HepG2 (cell line): ENCODE data around the gene ARSB. TPM values are rescaled to one million over a fixed set of nuclear protein-coding genes. Genes with fewer than 3 reads are reported as not detected.

ENCODE experiments used
- ATAC-seq: fragments of 200-7000 bp; cut with Tn5 transposase; 3 replicates; pipeline ENCODE4 v1.9.1; 2020; ENCODE audit warnings: mild to moderate bottlenecking, moderate library complexity
- BruUV-seq: library from RNA; stranded (reverse); fragments of 400-500 nt; replicated peaks from 2 replicates; lab custom pipeline; 2021; lab: Mats Ljungman, UMichigan
- CTCF ChIA-PET: fragments of 300-600 bp; formaldehyde crosslinking; extraction: SDS; loops from one replicate; lab custom pipeline; 2021; ENCODE audit warnings: low total read pairs, inconsistent platforms, low intra/inter-chr PET ratio; lab: Yijun Ruan, JAX
- POLR2A ChIA-PET: fragments of 350-600 bp; sonication (Branson Sonifier 250); formaldehyde crosslinking; loops from one replicate; lab custom pipeline; 2020; ENCODE audit warnings: antibody characterized with exemption, inconsistent platforms; lab: Yijun Ruan, JAX
- DNase-seq: peaks from one replicate; pipeline ENCODE4 v3.0.0-alpha.2; 2015; ENCODE audit warnings: low spot score
- FAIRE-seq: peaks from 3 replicates; lab custom pipeline; 2011; peaks lifted over from hg19 to GRCh38; lab: Jason Lieb, UNC
- H2AFZ ChIP-seq: one replicate; pipeline ENCODE4 v1.6.1; 2011; ENCODE audit warnings: low read length, inconsistent platforms
- H3K27ac ChIP-seq: fragments of 300-600 bp; 3 replicates; pipeline ENCODE4 v1.8.0; 2011; ENCODE audit warnings: mixed run types, mild to moderate bottlenecking, mixed read lengths, low read length, inconsistent platforms; ENCODE audit not compliant: insufficient read depth; ENCODE audit errors: extremely low read length
- H3K27me3 ChIP-seq, 2 experiments: fragments of 200-600 bp in 1 of 2; 2 replicates in 1 of 2; 3 replicates in 1 of 2; pipeline versions ENCODE4 v1.6.0 to v1.8.0; 2011; ENCODE audit warnings: low read length in 2 of 2, mild to moderate bottlenecking in 2 of 2, moderate library complexity in 2 of 2, inconsistent platforms in 1 of 2; ENCODE audit not compliant: insufficient read depth in 2 of 2, control insufficient read depth in 1 of 2
- H3K36me3 ChIP-seq, 2 experiments: fragments of 200-600 bp in 1 of 2; replicated peaks in 1 of 2; 2 replicates in 1 of 2; 3 replicates in 1 of 2; pipeline versions ENCODE4 v1.5.1 to v1.8.0; 2011; ENCODE audit warnings: low read length in 2 of 2, inconsistent platforms in 1 of 2; ENCODE audit not compliant: insufficient read depth in 2 of 2, control insufficient read depth in 1 of 2
- H3K4me1 ChIP-seq: 2 replicates; pipeline ENCODE4 v1.5.1; 2012; ENCODE audit warnings: low read length, inconsistent platforms; ENCODE audit not compliant: insufficient read depth
- H3K4me2 ChIP-seq: 2 replicates; pipeline ENCODE4 v1.6.0; 2011; ENCODE audit warnings: low read depth, low read length, inconsistent platforms
- H3K4me3 ChIP-seq, 3 experiments: fragments of 200-600 bp in 1 of 3; sonication (generic), shearing (Covaris generic) in 1 of 3; replicated peaks in 1 of 3; 2 replicates each; pipeline ENCODE4 v1.5.1; 2011 to 2016; ENCODE audit warnings: low read length in 3 of 3, inconsistent platforms in 2 of 3, low read depth in 2 of 3, mild to moderate bottlenecking in 2 of 3, control low read depth in 1 of 3, mixed read lengths in 1 of 3; ENCODE audit not compliant: insufficient read depth in 1 of 3
- H3K79me2 ChIP-seq: one replicate; pipeline ENCODE4 v1.6.1; 2011; ENCODE audit warnings: low read length, inconsistent platforms; ENCODE audit not compliant: insufficient read depth
- H3K9ac ChIP-seq: 2 replicates; pipeline ENCODE4 v1.6.0; 2011; ENCODE audit warnings: mild to moderate bottlenecking, low read depth, low read length, inconsistent platforms; ENCODE audit not compliant: insufficient read depth
- H3K9me3 ChIP-seq: 2 replicates; pipeline ENCODE4 v1.5.1; 2012; ENCODE audit warnings: mild to moderate bottlenecking, low read length
- H4K20me1 ChIP-seq: 2 replicates; pipeline ENCODE4 v1.6.0; 2011; ENCODE audit warnings: inconsistent platforms, mild to moderate bottlenecking, low read length, moderate library complexity; ENCODE audit not compliant: insufficient read depth
- ETV5 ChIP-seq: IDR thresholded peaks from 2 replicates; pipeline ENCODE4 v1.6.1; 2018; ENCODE audit warnings: missing biosample characterization, missing genetic modification reagents, inconsistent platforms, borderline replicate concordance
- GZF1 ChIP-seq: sonication (generic); formaldehyde crosslinking; IDR thresholded peaks from 2 replicates; pipeline ENCODE4 v1.5.1; 2020; ENCODE audit warnings: mild to moderate bottlenecking, missing genetic modification reagents
- MZF1 ChIP-seq: sonication (generic); formaldehyde crosslinking; IDR thresholded peaks from 2 replicates; pipeline ENCODE4 v1.8.1; 2023; ENCODE audit warnings: mild to moderate bottlenecking, missing genetic modification reagents, borderline replicate concordance
- SKI ChIP-seq: fragments of 450-650 bp; IDR thresholded peaks from one replicate; pipeline ENCODE4 v1.6.1; 2018; ENCODE audit warnings: mild to moderate bottlenecking; ENCODE audit not compliant: partially characterized antibody
- SOX6 ChIP-seq, 2 experiments: fragments of 450-650 bp in 1 of 2; sonication (generic) in 1 of 2; formaldehyde crosslinking in 1 of 2; IDR thresholded peaks; 2 replicates each; pipeline versions ENCODE4 v1.4.0 to v1.6.1; 2017 to 2020; ENCODE audit warnings: antibody characterized with exemption in 1 of 2, mild to moderate bottlenecking in 1 of 2, missing genetic modification reagents in 1 of 2
- SYNCRIP ChIP-seq: fragments of 200-400 bp; formaldehyde crosslinking; IDR thresholded peaks from 2 replicates; pipeline ENCODE4 v1.6.1; 2018; ENCODE audit warnings: mild to moderate bottlenecking, low read depth, low read length; ENCODE audit not compliant: insufficient read depth
- TP53 ChIP-seq: sonication (generic); formaldehyde crosslinking; conservative IDR thresholded peaks from 2 replicates; pipeline ENCODE4 v1.4.0; 2020; ENCODE audit warnings: missing genetic modification reagents
- ZNF30 ChIP-seq: sonication (generic); formaldehyde crosslinking; IDR thresholded peaks from 2 replicates; pipeline ENCODE4 v1.5.0; 2020; ENCODE audit warnings: mild to moderate bottlenecking, missing genetic modification reagents
- ZNF616 ChIP-seq: sonication (generic); formaldehyde crosslinking; IDR thresholded peaks from 2 replicates; pipeline ENCODE4 v1.5.0; 2020; ENCODE audit warnings: low read depth, mild to moderate bottlenecking, missing genetic modification reagents
- WGBS: methylation state at CpG from one replicate; pipeline ENCODE4 v1.1.6; 2017; ENCODE audit warnings: low lambda C conversion rate; 5-methylcytosine and 5-hydroxymethylcytosine counted together
- in situ Hi-C: cut with HindIII; loops from 2 replicates; pipeline ENCODE4 v1.10.0; 2017; ENCODE audit warnings: low pct_unique_long_range_greater_than_20kb; ENCODE audit not compliant: extremely low pct_ligation_motif_present
- intact Hi-C: fragments of 100-400 bp; cut with micrococcal nuclease; formaldehyde crosslinking; loops from one replicate; pipeline ENCODE4 v1.10.0; 2022; ENCODE audit not compliant: unreplicated experiment
- polyA plus RNA-seq, 8 experiments: library from polyadenylated mRNA; depleted of rRNA in 3 of 8; stranded (reverse) in 7 of 8; unstranded in 1 of 8; fragments of >200 nt; fragmentation: Illumina TruSeq in 4 of 8; extraction: Trizol in 4 of 8; gene quantifications; 2 replicates each; pipeline versions ENCODE4 v1.2.1 to v1.2.3, GENCODE V29; 2011 to 2016; ENCODE audit warnings: low read depth in 4 of 8, missing spikeins in 1 of 8, mixed read lengths in 1 of 8; ENCODE audit not compliant: insufficient read depth in 1 of 8
- total RNA-seq, 5 experiments: library from RNA; depleted of rRNA; stranded (reverse); fragments of >200 nt; fragmentation: Illumina TruSeq; extraction: Trizol; gene quantifications; 2 replicates each; pipeline ENCODE4 v1.2.3, GENCODE V29; 2016; ENCODE audit warnings: low read depth in 1 of 5
- TF ChIP-seq, protein P1 (sequence below): sonication (generic); formaldehyde crosslinking; IDR thresholded peaks from 2 replicates; pipeline ENCODE4 v1.4.0; 2020; ENCODE audit warnings: missing genetic modification reagents
- TF ChIP-seq, protein P2 (sequence below): sonication (generic); formaldehyde crosslinking; IDR thresholded peaks from 2 replicates; pipeline ENCODE4 v1.5.0; 2020; ENCODE audit warnings: missing genetic modification reagents
- TF ChIP-seq, protein P3 (sequence below): IDR thresholded peaks from 2 replicates; pipeline ENCODE4 v1.6.1; 2016; ENCODE audit warnings: low read depth
- TF ChIP-seq, protein P4 (sequence below): sonication (generic); formaldehyde crosslinking; IDR thresholded peaks from 2 replicates; pipeline ENCODE4 v1.5.0; 2020; ENCODE audit warnings: mild to moderate bottlenecking, missing genetic modification reagents, moderate library complexity
- TF ChIP-seq, protein P5 (sequence below): sonication (generic); formaldehyde crosslinking; conservative IDR thresholded peaks from 2 replicates; pipeline ENCODE4 v1.4.0; 2020; ENCODE audit warnings: missing genetic modification reagents

ARSB gene
- total and polyA plus RNA-seq, 2 of the 13 experiments (the other 11 are each of a cell fraction or from before 2014, with no cell fraction given) = 52.6 to 66.4 TPM

DNA sequence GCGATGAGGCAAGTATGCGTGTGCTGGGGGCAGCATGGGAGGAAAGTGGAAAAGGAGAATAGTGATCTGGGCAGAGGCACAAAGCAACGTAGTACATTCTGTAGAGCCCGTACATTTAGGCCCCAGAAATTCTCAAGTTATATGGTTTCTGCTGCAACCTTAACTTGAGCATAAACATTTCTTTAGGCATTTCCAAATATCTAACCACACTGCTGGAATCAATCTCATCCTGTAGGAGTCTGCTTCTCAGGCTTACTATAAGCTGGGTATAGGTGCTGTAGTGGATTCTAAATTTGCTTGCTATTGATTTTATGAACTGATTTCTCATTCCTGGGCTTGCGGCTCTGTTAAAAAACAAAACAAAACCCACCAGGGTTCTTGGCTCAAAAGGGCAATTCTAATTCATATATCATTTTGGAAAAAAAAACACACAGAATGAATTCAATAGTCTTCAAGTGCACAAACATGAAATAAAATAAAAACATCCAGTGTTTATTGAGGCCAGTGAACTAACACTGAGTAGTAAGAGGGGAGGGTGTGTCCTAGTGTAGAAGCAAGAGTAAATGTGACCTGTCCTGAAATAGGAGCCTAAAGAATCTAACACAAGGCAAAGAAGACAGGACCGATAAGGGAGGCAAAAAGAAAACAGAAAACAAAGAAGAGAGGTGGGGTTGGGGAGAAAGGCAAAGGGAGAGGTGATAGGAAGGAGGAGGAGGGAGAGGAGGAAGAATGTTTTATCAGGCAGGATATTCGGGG is 191.0 kb downstream of the ARSB start:
- ChIA-PET CTCF (no interaction called here), POLR2A (no interaction called here)
- DNase-seq (no peak), FAIRE-seq (no peak), ATAC-seq (no peak)
- in situ Hi-C loops (no loop called here), intact Hi-C loops (no loop called here)
- no peaks in the 10 kb centered on the region for H3K9me3 ChIP-seq
- TF ChIP-seq ZNF30 = no peak
- no peak for TF ChIP-seq SKI
- TF ChIP-seq, protein P1, sequence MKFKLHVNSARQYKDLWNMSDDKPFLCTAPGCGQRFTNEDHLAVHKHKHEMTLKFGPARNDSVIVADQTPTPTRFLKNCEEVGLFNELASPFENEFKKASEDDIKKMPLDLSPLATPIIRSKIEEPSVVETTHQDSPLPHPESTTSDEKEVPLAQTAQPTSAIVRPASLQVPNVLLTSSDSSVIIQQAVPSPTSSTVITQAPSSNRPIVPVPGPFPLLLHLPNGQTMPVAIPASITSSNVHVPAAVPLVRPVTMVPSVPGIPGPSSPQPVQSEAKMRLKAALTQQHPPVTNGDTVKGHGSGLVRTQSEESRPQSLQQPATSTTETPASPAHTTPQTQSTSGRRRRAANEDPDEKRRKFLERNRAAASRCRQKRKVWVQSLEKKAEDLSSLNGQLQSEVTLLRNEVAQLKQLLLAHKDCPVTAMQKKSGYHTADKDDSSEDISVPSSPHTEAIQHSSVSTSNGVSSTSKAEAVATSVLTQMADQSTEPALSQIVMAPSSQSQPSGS (CRISPR knock-in tag) = no peak
- TF ChIP-seq ZNF616 (CRISPR knock-in tag) = no peak
- TF ChIP-seq GZF1 (CRISPR knock-in tag) = no peak
- TF ChIP-seq, protein P2, sequence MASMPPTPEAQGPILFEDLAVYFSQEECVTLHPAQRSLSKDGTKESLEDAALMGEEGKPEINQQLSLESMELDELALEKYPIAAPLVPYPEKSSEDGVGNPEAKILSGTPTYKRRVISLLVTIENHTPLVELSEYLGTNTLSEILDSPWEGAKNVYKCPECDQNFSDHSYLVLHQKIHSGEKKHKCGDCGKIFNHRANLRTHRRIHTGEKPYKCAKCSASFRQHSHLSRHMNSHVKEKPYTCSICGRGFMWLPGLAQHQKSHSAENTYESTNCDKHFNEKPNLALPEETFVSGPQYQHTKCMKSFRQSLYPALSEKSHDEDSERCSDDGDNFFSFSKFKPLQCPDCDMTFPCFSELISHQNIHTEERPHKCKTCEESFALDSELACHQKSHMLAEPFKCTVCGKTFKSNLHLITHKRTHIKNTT = no peak
- TF ChIP-seq SOX6 (IDR thresholded peaks at IDR 0.05) = no peak
- no peak for TF ChIP-seq SOX6 (CRISPR knock-in tag; IDR thresholded peaks at IDR 0.05)
- no peak for TF ChIP-seq SYNCRIP
- no peak for TF ChIP-seq MZF1 (CRISPR knock-in tag)
- TF ChIP-seq, protein P3, sequence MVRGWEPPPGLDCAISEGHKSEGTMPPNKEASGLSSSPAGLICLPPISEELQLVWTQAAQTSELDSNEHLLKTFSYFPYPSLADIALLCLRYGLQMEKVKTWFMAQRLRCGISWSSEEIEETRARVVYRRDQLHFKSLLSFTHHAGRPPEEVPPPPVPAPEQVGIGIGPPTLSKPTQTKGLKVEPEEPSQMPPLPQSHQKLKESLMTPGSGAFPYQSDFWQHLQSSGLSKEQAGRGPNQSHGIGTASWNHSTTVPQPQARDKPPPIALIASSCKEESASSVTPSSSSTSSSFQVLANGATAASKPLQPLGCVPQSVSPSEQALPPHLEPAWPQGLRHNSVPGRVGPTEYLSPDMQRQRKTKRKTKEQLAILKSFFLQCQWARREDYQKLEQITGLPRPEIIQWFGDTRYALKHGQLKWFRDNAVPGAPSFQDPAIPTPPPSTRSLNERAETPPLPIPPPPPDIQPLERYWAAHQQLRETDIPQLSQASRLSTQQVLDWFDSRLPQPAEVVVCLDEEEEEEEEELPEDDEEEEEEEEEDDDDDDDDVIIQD (CRISPR knock-in tag) = no peak
- TF ChIP-seq, protein P4, sequence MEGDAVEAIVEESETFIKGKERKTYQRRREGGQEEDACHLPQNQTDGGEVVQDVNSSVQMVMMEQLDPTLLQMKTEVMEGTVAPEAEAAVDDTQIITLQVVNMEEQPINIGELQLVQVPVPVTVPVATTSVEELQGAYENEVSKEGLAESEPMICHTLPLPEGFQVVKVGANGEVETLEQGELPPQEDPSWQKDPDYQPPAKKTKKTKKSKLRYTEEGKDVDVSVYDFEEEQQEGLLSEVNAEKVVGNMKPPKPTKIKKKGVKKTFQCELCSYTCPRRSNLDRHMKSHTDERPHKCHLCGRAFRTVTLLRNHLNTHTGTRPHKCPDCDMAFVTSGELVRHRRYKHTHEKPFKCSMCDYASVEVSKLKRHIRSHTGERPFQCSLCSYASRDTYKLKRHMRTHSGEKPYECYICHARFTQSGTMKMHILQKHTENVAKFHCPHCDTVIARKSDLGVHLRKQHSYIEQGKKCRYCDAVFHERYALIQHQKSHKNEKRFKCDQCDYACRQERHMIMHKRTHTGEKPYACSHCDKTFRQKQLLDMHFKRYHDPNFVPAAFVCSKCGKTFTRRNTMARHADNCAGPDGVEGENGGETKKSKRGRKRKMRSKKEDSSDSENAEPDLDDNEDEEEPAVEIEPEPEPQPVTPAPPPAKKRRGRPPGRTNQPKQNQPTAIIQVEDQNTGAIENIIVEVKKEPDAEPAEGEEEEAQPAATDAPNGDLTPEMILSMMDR (CRISPR knock-in tag) = no peak
- TF ChIP-seq TP53 (CRISPR knock-in tag) = no peak
- TF ChIP-seq ETV5 = no peak
- TF ChIP-seq, protein P5, sequence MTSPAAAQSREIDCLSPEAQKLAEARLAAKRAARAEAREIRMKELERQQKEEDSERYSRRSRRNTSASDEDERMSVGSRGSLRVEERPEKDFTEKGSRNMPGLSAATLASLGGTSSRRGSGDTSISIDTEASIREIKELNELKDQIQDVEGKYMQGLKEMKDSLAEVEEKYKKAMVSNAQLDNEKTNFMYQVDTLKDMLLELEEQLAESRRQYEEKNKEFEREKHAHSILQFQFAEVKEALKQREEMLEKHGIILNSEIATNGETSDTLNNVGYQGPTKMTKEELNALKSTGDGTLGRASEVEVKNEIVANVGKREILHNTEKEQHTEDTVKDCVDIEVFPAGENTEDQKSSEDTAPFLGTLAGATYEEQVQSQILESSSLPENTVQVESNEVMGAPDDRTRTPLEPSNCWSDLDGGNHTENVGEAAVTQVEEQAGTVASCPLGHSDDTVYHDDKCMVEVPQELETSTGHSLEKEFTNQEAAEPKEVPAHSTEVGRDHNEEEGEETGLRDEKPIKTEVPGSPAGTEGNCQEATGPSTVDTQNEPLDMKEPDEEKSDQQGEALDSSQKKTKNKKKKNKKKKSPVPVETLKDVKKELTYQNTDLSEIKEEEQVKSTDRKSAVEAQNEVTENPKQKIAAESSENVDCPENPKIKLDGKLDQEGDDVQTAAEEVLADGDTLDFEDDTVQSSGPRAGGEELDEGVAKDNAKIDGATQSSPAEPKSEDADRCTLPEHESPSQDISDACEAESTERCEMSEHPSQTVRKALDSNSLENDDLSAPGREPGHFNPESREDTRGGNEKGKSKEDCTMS = no peak
- BruUV-seq = no TSS peak
- whole genome bisulfite sequencing = 94% methylated on average over 7 of the region's 7 CpGs
- H3K4me1 ChIP-seq = peaks cover 26% of the 10 kb centered on the region
- H3K4me2 ChIP-seq = no peak overlapping the region
- no peak overlapping the region for H3K27ac ChIP-seq
- no peaks in the 10 kb centered on the region for H3K27me3 ChIP-seq
- H4K20me1 ChIP-seq = no peaks in the 10 kb centered on the region; the same call in 1 of the 2 replicates
- H3K79me2 ChIP-seq = no peaks in the 10 kb centered on the region
- H3K36me3 ChIP-seq = peaks cover 0 to 8% of the 10 kb centered on the region in 2 experiments; a peak in 3 of 5 replicates
- H3K4me3 ChIP-seq = no peak overlapping the region
- H2AFZ ChIP-seq = no peak overlapping the region
- no peak overlapping the region for H3K9ac ChIP-seq
